Measurements from ENCODE around the gene TRIP11.

TRIP11 gene

DNA sequence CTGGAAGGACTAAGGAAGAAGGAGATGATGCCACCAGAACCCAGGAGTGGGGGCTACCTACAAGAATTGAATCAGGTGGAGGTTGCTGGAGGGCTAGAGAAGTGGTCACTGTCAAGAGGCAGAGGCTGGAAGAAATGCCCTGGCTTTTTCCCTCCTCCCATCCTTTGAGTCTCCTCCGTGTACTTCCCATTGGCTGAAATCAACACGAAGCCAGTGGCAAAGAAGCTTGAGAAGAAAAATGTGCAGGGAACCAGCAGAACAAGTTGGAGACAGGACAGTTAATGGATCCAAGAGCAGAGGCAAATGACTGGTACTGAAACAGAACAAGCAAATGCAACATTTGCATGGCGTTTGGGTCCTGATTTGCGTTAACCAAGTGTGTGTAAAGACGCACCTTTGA, 83.2 kb downstream of the TRIP11 start:
- no peak for DNase-seq (ENCODE audit: low read depth in 3 of 3)

GRCh38 chr14:91955168-91955567, 84.7 kb downstream of the TRIP11 start:
- DNase-seq (ENCODE audit: low read depth in 3 of 3) = no peak

DNA sequence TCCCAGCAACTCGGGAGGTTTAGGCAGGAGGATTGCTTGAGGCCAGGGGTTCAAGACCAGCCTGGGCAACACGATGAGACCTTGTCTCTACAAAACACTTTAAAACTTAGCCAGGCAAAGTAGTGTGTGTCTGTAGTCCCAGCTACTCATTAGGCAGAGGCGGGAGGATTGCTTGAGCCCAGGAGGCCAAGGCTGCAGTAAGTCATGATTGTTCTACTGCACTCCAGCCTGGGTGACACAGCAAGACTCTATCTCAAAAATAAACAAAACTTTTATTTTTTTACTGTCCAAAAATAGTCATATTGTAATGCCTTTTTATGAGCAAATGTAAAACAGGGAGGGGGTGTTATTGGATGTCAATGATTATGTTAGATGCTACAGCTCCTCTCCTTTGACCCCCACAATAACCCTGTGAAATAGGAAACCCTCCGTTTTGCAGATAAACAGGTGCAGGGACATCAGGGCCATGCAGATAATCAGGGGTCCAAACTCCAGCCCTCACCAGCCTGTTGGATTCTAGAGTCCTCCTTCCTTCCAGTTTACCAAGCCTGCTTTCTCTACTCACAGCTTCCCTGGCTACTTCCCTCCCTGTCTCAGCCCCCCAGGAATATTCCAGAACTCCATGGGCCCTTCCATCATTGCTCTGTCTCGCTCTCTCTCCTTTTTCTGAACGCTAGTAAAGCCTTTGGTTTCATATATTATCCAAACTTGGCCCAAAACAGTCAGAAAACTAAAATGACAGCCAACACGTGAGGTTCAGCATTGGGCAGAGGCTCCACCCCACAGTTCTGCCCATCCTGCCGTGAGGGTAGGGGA, 86.5 kb downstream of the TRIP11 start:
- DNase-seq (ENCODE audit: low read depth in 3 of 3) = no peak

DNA sequence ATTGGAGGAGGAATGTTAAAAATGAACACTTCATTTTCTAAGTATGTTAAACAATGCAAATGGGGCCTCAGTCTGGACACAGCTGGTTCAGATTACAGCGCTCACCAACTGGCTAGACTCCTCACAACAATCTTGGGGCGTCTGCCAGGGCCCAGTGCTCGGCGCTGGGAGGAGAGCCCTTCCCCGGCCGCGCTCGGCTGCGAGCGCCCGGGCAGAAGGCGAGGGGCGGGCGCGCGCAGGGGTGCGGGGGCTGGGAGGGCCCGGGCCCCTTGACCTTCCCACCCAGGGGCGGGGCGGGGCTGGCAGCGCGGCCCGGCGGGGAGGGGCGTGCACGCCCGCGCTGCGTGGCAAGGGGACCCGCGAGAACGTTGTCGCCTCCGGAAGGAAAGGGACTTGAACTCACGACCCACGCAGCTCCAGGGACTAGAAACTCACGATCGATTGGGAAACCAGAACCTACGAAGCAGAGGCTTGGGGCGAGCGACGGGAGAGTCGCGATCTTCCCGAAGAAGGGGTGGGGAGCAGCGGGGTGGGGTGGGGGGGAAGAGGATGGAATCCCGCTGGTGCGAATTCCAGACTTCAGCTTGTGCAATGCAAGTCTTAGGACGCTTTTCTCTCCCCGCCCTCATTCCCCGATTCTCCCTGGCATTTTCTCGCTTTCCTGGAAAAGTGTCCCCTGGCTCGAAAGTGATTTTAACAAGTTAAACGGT, 92.2 kb downstream of the TRIP11 start, which contains the start of gene FBLN5:
Gene FBLN5 (minus strand): TSS at position 220 of the 710 bp plus-strand sequence. CDS start 465 bp downstream, outside the sequence.
- peak in 2 of 3 donors; percentile 11 to 38 for DNase-seq (ENCODE audit: low read depth in 3 of 3)

DNA sequence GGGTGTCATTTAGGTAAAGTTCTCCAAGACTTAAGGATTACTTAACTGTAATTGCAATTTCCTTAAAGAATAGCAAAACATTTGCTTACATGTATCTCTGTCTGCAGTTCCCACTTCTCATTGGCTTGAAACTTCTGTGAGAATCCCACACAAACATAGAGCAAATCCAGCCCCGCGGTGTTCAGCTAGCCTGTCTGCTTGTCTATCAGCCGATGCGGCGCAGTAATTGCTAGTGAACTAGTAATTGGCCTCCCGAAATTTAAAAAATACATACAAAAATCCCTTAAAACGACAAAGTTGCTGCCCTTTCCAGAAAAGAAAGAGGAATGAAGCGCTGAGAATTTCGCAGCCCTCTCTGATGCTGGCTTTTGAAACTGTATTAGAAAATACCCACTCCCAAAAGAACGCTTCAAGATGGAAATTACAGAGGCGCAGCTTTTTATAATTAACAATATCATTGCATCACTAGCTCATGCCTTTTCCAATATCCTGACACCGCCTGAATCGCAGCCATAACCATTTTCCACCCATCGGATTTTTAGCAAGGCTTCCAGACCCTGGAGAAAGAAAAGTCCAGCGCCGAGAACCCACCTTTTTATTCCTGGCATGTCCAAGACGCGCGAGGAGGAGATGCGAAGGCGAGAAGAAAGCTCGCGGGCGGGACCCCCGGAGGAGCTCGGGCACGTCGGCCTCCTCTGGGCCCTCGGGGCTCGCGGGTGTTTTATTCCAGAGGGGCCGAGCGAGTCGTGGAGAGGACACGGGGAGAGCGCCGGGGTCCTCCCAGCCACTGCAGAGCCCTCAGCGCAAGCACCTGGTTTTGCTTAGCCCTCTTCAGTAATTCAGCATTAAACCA, 93.0 kb downstream of the TRIP11 start:
- DNase-seq (ENCODE audit: low read depth in 3 of 3) = no peak

GRCh38 chr14:91945751-91946621, 93.9 kb downstream of the TRIP11 start:
- DNase-seq (ENCODE audit: low read depth in 3 of 3) = no peak

DNA sequence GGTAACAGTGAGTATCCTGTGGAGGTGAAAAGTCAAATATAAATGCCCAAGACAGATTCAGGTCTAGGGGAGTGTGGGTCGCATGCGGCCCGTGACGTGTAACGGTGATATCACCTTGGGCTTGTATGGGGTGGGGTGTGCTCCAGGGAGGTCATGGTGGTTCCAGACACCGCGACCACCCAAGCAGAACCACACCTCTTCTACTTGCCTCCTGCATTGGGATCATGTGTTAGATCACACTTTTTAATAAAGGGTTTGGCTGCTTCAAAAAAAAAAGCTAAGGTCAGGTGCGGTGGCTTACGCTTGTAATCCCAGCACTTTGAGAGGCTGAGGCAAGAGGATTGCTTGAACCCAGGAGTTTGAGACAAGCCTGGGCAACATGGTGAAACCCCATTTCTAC, 96.9 kb downstream of the TRIP11 start:
- no peak for DNase-seq (ENCODE audit: low read depth in 3 of 3)

DNA sequence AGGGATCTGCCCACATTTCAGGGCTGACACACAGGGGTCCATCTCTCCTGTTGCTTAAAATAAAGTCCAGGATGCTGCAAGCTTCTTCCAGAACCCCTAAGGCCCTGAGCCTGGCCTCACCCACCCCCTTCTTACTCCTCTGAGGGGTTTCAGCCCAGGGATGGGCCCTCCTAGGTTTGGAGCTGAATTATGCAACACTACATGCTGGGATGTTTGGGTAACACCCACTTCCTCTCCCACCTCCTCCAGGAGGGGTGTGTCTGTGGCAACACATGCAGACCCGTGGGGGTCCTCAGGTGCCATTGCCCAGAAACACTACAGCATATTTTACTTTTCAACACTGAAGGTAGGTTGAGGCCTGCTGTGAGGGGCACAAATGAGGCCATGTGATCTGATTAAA, 97.7 kb downstream of the TRIP11 start:
- no peak for DNase-seq (ENCODE audit: low read depth in 3 of 3)

GRCh38 chr14:91940209-91940608, 99.7 kb downstream of the TRIP11 start:
- DNase-seq (ENCODE audit: low read depth in 3 of 3) = no peak

DNA sequence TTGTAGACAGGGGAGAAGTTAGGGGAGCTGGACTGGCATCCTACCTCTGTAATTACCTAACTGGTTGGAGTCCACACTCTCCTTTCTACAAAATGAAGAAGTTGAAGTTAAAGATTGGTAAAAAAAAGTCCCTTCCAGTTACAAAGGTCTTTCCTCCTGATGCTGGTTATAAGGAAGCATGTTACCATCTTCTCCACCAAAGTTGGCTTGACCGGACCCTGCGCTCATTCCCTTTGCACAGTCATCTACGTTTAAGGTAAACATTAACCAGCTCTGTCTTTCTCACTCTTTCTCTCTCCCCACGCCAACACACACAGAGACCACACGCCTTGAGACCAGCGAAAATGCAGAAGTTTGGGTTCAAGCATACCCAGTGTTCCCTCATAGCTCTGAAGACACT, 104.3 kb downstream of the TRIP11 start:
- DNase-seq (ENCODE audit: low read depth in 3 of 3) = no peak

DNA sequence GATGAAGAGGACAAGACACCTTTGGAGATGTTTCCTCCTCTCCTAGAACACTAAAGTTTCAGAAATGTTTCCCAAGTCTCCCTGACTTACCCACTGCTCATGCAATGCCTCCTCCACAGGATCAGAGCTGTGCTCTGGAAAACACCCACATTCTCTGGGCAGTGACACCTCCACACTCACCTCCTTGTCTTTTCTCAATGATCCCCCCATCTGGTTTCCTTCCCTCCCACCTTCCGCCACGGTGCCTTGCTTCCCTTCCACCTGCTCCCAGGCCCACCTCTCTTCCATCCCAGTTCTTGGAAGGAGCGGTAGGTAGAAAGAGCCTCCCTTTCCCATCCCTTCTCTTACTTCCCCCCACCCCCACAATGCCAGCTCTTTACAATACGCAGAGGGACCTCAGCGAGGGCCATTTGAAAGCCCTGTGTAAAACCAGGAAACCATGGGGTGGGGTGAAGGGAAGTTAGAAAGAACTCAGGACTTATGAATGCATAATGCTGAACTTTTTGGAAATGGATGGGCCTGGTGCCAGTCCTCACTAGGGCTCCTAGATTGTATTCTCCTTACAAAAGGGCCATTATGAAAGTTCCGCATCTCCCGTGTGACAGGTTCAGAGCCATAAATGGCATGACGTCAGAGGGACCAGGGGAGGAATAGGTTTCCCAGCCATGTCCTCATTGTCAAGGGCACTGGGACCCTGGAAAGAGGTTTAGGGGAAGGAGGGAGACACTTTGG, 105.1 kb downstream of the TRIP11 start:
- DNase-seq (ENCODE audit: low read depth in 3 of 3) = no peak

GRCh38 chr14:91931478-91932088, 108.3 kb downstream of the TRIP11 start:
- no peak for DNase-seq (ENCODE audit: low read depth in 3 of 3)

- no peak for DNase-seq (ENCODE audit: low read depth in 3 of 3)
Measured at GRCh38 chr14:91929700-91930099, 110.2 kb downstream of the TRIP11 start.

DNA sequence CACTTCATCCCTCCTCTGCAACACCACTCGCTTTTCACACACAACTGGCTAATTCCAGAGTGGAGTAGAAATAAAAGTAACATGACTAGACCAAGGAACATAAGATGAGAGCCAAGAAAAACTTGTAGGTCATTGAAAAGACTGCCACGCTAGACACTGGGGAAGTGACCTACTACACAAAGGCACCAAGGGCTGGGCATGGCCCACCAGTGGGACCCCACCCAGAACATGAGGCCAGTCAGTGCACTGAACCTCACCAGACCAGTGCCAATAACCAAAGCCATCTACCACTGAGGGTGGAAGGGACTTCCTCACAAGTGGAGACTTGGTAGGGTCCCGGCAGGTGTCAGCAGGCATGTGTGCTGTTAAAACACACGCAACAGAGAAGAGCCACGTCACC, 112.1 kb downstream of the TRIP11 start:
- no peak for DNase-seq (ENCODE audit: low read depth in 3 of 3)

GRCh38 chr14:91927191-91927590, 112.7 kb downstream of the TRIP11 start:
- no peak for DNase-seq (ENCODE audit: low read depth in 3 of 3)

GRCh38 chr14:91926131-91926890, 113.5 kb downstream of the TRIP11 start:
- DNase-seq (ENCODE audit: low read depth in 3 of 3) = no peak

DNA sequence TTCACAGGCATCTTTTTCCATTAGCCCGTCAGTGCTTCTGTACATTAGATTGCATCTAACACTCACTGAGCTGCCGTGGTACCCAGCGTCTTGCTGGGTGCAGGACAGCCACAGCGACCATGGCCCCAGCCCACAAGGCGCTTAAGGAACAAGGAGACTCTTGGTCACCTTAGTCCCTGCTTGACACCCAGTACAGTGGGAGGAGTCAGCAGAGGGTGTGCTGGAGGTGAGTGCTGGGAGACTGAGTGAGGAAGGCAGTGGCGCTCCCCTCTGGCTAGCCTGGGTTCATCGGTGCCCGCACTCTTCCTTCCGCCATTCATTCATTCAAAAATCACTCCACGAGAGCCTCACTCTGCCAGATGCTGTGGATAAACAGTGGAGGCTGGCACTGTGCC, 114.1 kb downstream of the TRIP11 start:
- DNase-seq (ENCODE audit: low read depth in 3 of 3) = no peak

DNA sequence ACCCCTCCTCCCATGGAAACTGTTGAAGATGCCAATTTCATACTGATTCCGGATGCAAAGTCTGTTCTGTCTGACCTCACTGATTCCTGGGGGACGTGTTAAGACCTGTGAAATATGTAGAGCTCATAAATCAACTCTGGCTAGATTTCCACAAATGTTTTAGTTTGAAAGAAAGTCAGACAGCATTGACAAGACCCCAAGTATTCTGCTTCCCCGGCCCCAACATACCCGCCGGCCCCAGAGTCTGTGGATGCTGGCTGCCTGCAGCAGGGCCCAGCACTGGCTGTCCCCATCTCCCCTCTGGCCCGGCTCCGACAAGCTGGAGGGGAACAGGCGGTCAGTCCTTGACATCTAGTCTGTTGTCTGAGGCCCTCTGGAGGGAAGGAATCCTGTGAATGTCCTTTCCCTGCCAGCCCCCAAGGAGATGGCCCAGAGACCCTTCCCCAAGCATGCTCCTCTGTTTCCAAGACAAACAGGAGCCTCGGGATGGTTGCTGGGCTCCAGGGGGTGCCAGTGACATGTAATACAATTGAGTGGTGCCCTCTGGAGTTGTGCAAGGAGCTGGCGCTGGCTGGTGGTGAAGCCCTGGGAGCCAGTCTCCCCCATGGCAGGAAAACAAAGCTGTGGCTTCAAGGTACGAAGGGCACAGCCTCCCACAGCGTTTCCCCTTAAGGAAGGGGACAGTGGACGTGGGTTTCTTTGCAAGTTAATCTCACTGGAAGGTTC, 114.7 kb downstream of the TRIP11 start:
- DNase-seq (ENCODE audit: low read depth in 3 of 3) = no peak

DNA sequence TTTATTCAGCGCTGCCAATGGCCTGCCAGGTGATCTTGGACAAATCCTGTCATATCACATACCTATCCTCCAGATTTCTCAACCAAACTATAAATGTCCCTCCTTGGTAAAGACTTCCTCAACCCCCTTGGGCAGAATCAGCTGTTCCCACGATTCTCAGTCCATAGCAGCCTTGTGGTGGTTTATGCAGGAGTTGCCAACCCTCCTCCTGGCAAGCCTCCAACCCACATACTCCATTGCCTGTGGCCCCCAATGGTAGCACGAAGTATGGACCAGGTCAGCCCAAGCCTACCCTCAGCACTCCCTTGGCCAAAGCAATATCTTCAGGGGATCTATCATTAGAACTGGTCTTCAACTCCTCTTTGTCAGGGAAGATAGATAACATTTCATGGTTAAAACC, 119.3 kb downstream of the TRIP11 start:
- no peak for DNase-seq (ENCODE audit: low read depth in 3 of 3)
